OCI-LY1 (cell line): ENCODE measurements around the gene LMNA.

ENCODE experiments used
- H2AFZ ChIP-seq: fragments of 200-600 bp; sonication (generic), shearing (Covaris generic); 2 replicates; pipeline ENCODE4 v1.6.0; 2014; ENCODE audit warnings: antibody characterized with exemption, mild to moderate bottlenecking, low read length
- H3F3A ChIP-seq: fragments of 200-600 bp; sonication (generic), shearing (Covaris generic); 2 replicates; pipeline ENCODE4 v1.6.0; 2014; ENCODE audit warnings: mild to moderate bottlenecking, antibody characterized with exemption, low read length, moderate library complexity; ENCODE audit not compliant: insufficient read depth
- H3K27ac ChIP-seq: fragments of 200-600 bp; sonication (generic); 2 replicates; pipeline ENCODE4 v1.5.1; 2014; ENCODE audit warnings: low read length, mixed run types, mild to moderate bottlenecking, low read depth; ENCODE audit not compliant: poor library complexity, severe bottlenecking
- H3K27me3 ChIP-seq: fragments of 200-600 bp; sonication (generic); 2 replicates; pipeline ENCODE4 v1.6.0; 2014; ENCODE audit warnings: antibody characterized with exemption, mild to moderate bottlenecking, low read length, moderate library complexity; ENCODE audit not compliant: insufficient read depth
- H3K36me3 ChIP-seq: fragments of 200-600 bp; sonication (generic); 2 replicates; pipeline ENCODE4 v1.6.1; 2014; ENCODE audit warnings: mild to moderate bottlenecking, antibody characterized with exemption, low read length, moderate library complexity, mixed read lengths; ENCODE audit not compliant: insufficient read depth
- H3K4me1 ChIP-seq: fragments of 200-600 bp; sonication (generic); 2 replicates; pipeline ENCODE4 v1.5.1; 2014; ENCODE audit warnings: mild to moderate bottlenecking, low read length, moderate library complexity; ENCODE audit not compliant: insufficient read depth, severe bottlenecking
- H3K4me2 ChIP-seq: fragments of 200-600 bp; sonication (generic), shearing (Covaris generic); 2 replicates; pipeline ENCODE4 v1.6.1; 2014; ENCODE audit warnings: low read length
- H3K4me3 ChIP-seq: fragments of 200-600 bp; sonication (generic); 2 replicates; pipeline ENCODE4 v1.5.1; 2014; ENCODE audit warnings: low read length, low read depth, mild to moderate bottlenecking, mixed read lengths; ENCODE audit not compliant: poor library complexity, severe bottlenecking
- H3K79me2 ChIP-seq: fragments of 200-600 bp; shearing (Covaris generic); 2 replicates; pipeline ENCODE4 v1.6.1; 2016; ENCODE audit warnings: mixed run types, low read length, mixed read lengths; ENCODE audit not compliant: insufficient read depth
- H3K9ac ChIP-seq: fragments of 200-600 bp; sonication (generic), shearing (Covaris generic); 2 replicates; pipeline ENCODE4 v1.6.1; 2014; ENCODE audit warnings: mild to moderate bottlenecking, low read length, mixed read lengths
- H3K9me2 ChIP-seq: fragments of 200-600 bp; sonication (generic), shearing (Covaris generic); 2 replicates; pipeline ENCODE4 v1.6.1; 2014; ENCODE audit warnings: low read depth, mild to moderate bottlenecking, low read length, mixed read lengths
- H3K9me3 ChIP-seq: fragments of 200-600 bp; shearing (Covaris generic); 2 replicates; pipeline ENCODE4 v1.6.1; 2014; ENCODE audit warnings: low read length, mixed read lengths
- H4K20me1 ChIP-seq: fragments of 200-600 bp; sonication (generic), shearing (Covaris generic); 2 replicates; pipeline ENCODE4 v1.6.0; 2016; ENCODE audit warnings: mild to moderate bottlenecking, low read length; ENCODE audit not compliant: insufficient read depth
- EZH2 ChIP-seq: fragments of 200-600 bp; sonication (generic), shearing (Covaris generic); IDR thresholded peaks from 2 replicates; pipeline ENCODE4 v1.8.0; 2017; ENCODE audit warnings: borderline replicate concordance, mixed run types, mild to moderate bottlenecking, antibody characterized with exemption, low read length, moderate library complexity, mixed read lengths
- TF ChIP-seq, protein P1 (sequence below): fragments of 200-600 bp; sonication (generic), shearing (Covaris generic); IDR thresholded peaks from 2 replicates; pipeline ENCODE4 v1.5.1; 2017; ENCODE audit warnings: mild to moderate bottlenecking, antibody characterized with exemption, low read length, moderate library complexity, mixed read lengths

LMNA gene

DNA sequence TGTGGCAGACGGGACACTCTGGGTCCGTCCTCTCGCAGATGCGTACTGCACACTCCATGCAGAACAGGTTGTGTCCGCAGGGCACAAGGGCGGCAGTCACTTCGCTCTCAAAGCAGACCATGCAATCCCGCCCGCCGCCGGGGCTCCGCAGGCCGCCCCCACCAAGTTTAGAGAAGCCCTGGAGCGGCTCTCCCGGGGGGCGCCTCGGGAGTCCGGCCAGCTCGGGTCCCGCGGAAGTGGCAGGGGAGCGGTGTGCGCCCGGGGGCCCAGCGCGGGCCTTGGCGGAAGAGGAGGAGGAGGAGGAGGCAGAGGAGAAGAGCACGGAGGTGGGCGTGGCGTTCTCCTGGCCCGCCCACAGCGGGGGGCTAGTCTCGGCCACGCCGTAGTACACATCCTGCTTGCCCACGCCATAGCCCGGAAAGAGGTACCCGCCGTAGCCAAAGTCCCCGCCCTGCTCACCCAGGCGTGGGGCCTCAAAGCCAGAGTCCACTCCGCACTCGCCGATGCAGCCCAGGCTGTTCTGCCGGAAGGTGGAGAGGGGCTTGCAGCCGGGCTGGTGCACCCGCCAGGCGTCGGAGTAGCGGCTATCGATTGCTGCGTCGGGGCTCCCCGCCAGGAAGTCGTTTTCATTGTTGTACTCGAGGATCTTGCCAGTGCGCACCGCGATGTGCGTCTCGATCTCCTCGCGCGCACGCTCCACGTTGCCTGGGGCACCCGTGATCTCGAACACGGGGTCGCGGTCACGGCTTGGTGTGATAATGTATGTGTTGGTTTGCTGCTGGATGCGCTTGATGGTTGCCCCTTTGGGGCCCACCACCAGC, 37.7 kb upstream of the LMNA start:
- peak overlapping the region; percentile 69 for H3K9ac ChIP-seq
- no peaks in the 10 kb centered on the region for H3K36me3 ChIP-seq
- H3K4me2 ChIP-seq: peak overlapping the region; percentile 90
- H3K27ac ChIP-seq: no peak overlapping the region
- no peak overlapping the region for H2AFZ ChIP-seq
- H3K27me3 ChIP-seq: 0 out of 2 replicates have a peak, but pooled peaks cover 5% of the 10 kb centered on the region
- peak overlapping the region; percentile 67 for H3K4me3 ChIP-seq
- H3K79me2 ChIP-seq: no peaks in the 10 kb centered on the region
- TF ChIP-seq EZH2: no peak
- TF ChIP-seq, protein P1, sequence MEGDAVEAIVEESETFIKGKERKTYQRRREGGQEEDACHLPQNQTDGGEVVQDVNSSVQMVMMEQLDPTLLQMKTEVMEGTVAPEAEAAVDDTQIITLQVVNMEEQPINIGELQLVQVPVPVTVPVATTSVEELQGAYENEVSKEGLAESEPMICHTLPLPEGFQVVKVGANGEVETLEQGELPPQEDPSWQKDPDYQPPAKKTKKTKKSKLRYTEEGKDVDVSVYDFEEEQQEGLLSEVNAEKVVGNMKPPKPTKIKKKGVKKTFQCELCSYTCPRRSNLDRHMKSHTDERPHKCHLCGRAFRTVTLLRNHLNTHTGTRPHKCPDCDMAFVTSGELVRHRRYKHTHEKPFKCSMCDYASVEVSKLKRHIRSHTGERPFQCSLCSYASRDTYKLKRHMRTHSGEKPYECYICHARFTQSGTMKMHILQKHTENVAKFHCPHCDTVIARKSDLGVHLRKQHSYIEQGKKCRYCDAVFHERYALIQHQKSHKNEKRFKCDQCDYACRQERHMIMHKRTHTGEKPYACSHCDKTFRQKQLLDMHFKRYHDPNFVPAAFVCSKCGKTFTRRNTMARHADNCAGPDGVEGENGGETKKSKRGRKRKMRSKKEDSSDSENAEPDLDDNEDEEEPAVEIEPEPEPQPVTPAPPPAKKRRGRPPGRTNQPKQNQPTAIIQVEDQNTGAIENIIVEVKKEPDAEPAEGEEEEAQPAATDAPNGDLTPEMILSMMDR: no peak
- 0 out of 2 replicates have a peak, but pooled peaks cover 4% of the 10 kb centered on the region for H3F3A ChIP-seq
- H3K9me2 ChIP-seq: no peaks in the 10 kb centered on the region
- H3K9me3 ChIP-seq: no peaks in the 10 kb centered on the region
- H3K4me1 ChIP-seq: peaks cover 26% of the 10 kb centered on the region
- H4K20me1 ChIP-seq: no peaks in the 10 kb centered on the region

DNA sequence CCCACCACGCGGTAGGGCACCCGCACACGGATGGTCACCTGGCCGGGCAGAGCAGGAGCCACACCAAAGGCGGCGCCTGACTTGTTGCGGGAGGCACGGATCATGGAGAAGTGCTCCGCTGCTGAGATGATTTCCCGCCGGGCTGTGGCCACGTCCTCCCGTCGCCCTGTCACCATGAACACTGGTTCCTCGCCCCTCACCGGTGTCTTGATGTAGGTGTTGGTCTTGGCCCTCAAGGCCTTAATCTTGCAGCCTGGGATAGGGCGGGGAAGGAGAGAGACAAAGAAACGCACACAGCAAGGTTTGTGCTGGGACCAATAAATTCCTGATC, 37.1 kb upstream of the LMNA start:
- TF ChIP-seq EZH2: no peak
- TF ChIP-seq, protein P1: no peak
- Histone ChIP-seq H2AFZ (no peak overlapping the region), H3K4me2 (peak overlapping the region; percentile 90; the same call in 1 of the 2 replicates), H3K27me3 (0 out of 2 replicates have a peak, but pooled peaks cover 5% of the 10 kb centered on the region), H3K9me3 (no peaks in the 10 kb centered on the region), H3K4me3 (peak overlapping the region; percentile 67), H3K79me2 (no peaks in the 10 kb centered on the region), H3K36me3 (no peaks in the 10 kb centered on the region), H4K20me1 (no peaks in the 10 kb centered on the region), H3K9ac (no peak overlapping the region; the same call in 1 of the 2 replicates), H3K27ac (no peak overlapping the region), H3F3A (0 out of 2 replicates have a peak, but pooled peaks cover 4% of the 10 kb centered on the region), H3K9me2 (no peaks in the 10 kb centered on the region), H3K4me1 (peaks cover 30% of the 10 kb centered on the region)

DNA sequence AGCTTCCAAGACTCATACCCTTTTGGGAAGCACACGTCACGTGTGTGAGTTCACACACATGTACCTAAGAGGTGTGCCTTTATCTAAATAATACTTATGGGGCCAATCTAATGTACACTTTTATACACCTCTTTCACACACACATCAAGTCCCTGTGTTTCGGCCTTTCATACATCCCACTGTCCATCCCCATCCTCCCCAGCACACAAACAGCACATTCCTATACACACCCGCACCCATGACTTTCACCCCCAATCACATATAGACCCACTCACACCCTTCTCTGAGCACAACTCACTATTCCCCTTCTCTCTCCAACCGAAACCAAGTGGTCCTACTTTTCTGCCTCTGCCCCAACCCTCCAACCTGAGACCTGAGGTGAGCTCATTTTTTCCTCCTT, 35.8 kb upstream of the LMNA start:
- Histone ChIP-seq H3K79me2 (no peaks in the 10 kb centered on the region), H3K27ac (no peak overlapping the region), H3K4me3 (no peak overlapping the region)

More for the DNA sequence above, 35.8 kb upstream of the LMNA start:
- H3K4me2 ChIP-seq: no peak overlapping the region
- no peaks in the 10 kb centered on the region for H3K9me3 ChIP-seq
- TF ChIP-seq EZH2: no peak
- TF ChIP-seq, protein P1: no peak
- H3K27me3 ChIP-seq: 0 out of 2 replicates have a peak, but pooled peaks cover 5% of the 10 kb centered on the region
- peaks cover 36% of the 10 kb centered on the region for H3K4me1 ChIP-seq
- no peaks in the 10 kb centered on the region for H3K9me2 ChIP-seq
- no peaks in the 10 kb centered on the region for H4K20me1 ChIP-seq
- no peak overlapping the region for H3K9ac ChIP-seq
- H2AFZ ChIP-seq: no peak overlapping the region
- H3F3A ChIP-seq: 0 out of 2 replicates have a peak, but pooled peaks cover 4% of the 10 kb centered on the region
- H3K36me3 ChIP-seq: no peaks in the 10 kb centered on the region
